Muscle of back (tissue), 11 donors: ENCODE data around the gene HAGHL. TPM values are rescaled to one million over a fixed set of nuclear protein-coding genes. Genes with fewer than 3 reads are reported as not detected.
"Not testable (repeated sequence)": the region's sequence is repeated elsewhere in the genome, so short reads cannot be mapped to it uniquely, and the experiment has no call there.

Source experiments
- DNase-seq, 3 donors: peaks; one replicate each; pipeline versions ENCODE4 v3.0.0 to v3.0.0-alpha.2; 2013
- polyA plus RNA-seq, 10 donors: library from polyadenylated mRNA; unstranded; fragments of 120-200 nt; gene quantifications; one replicate each; pipeline ENCODE4 v1.2.1, GENCODE V29; 2013; ENCODE audit not compliant: insufficient read length in 10 of 10

Gene HAGHL
- polyA plus RNA-seq, 10 donors, result 1.3 to 6.8 (median 2.0) TPM

DNA sequence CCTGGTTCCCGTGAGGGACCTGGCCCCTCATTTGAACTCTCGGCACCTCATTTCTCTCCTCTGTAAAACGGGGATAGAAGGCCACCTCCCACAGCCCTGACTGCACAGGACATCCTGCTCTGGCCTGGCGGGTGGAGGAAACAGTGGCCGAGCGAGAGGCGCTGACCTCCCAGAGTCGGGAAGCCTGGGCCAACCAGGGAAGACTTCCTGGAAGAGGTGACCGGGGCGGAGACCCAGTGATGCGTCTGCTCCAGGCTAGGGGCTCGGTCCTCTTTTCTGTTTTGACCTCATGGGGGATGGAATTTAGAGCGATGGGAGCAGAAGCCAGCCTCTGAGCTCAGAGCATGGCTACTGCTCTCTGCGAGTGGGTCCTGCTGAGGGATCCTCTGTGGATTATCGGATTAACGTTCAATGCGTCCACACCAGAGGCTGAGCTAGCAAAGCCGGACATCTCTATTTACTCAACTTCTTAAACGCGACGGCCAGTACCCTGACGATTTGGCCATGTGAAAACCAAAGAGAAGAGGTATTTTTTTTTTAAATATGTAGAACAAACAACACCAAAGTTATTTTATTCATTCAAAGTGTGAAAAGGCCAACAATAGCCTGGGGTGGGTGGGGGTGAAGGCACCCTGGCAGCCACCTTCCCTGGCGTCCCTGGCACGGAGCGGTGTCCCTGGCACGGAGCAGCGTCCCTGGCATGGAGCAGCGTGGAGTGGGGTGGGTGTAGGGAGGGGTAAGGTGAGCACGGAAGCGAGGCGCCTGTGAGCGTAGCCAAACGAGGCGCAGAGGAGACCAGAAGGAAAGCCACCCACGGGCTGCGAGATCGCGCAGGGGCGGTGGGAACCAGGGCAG lies 24.5 kb downstream of the HAGHL start:
- no peak for DNase-seq

DNA sequence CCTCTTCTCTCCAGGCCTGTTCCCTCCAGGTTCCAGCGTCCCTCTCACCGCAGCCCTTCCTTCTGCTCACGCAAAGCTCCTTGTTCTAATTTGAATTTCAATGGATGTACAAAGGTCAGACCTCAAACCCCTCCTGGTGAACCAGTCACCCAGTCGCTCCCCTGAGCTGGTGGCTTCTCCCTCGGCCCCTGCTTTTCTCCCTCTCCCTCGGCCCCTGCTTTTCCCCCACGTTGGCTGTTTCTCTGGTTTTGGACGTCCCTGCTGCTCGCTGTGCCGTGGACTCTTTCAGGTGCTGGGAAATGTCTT lies 25.1 kb downstream of the HAGHL start:
- no peak for DNase-seq

DNA sequence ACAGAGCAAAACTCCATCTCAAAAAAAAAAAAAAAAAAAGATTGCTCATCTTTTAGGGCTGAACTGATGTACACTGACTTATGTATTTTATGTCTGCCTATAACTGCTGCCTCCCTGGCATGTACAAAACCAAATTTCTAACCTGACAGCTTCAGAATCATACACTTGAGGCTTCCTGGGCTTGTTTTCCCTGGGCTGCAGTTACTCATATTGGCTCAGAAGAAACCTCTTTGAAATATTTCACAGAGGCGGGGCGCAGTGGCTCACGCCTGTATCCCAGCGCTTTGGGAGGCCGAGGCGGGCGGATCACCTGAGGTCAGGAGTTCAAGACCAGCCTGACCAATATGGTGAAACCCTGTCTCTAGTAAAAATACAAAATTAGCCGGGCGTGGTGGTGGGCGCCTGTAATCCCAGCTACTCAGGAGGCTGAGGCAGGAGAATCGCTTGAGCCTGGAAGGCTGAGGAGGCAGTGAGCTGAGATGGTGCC lies 27.3 kb downstream of the HAGHL start:
- not testable (repeated sequence) for DNase-seq

DNA sequence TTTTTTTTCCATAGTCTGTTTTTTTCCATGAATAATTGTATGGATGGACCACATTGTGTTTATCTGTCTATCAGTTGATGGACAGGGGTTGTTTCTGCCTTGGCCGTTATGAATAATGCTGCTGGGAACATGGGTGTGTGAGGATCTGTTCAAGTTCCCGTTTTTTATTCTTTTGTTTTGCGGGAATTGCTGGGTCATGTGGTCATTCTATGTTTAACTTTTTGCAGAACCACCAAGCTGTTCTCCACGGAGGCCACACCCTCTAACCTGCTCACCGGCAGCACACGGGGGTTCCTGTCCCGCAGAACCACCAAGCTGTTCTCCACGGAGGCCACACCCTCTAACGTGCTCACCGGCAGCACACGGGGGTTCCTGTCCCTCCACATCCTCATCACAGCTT lies 27.8 kb downstream of the HAGHL start:
- DNase-seq, result no peak

DNA sequence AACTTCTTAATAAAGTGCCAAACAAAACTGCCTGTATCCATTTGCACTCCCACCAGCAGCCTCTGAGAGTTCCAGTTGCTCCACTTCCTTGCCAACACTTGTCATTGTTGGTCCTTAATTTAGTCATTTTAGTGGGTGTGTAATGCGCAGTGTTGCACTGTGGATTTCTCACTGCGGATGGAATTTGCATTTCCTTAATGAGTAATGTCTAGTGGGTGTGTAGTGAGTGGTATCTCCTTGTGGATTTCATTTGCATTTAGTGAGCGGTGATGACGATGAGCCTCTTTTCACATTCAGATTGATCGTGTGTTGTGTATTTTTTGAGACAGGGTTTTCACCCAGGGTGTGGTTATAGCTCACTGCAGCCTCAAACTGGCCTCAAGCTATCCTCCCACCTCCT lies 29.5 kb downstream of the HAGHL start:
- DNase-seq, result no peak

DNA sequence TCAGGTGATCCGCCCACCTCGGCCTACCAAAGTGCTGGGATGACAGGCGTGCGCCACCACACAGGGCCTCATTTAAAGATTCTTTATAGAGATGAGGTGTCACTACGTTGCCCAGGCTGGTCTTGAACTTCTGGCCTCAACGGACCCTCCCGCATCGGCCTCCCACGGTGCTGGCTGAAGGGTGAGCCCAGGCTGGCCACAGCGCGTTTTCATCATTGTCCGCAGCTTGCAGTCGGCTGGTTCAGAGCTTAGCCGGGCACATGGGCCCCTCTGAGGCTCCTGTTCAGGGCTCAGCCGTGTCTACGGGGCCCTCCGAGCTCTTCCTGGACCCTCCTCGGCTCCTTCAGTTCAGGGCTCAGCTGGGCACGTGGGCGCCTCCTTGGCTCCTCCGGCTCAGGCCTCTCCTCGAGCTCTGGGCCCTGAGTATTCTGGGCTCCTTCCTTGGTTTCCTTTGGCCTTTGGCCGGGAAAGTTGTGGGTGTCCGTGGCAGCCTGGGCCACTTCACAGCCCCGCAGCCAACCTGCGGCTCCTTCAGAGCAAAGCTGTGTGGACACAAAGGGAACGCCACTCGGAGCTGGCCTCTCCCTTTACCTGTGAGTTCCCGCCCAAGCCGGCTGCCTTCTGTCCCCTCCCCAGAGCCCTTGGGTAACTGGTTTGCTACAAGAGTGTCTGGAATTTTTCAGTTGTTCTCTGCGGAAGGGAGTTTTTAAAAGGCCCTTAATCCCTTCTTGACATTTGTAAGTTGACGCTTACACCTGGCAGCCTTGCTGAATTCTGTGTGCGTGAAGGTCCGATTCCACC lies 32.4 kb downstream of the HAGHL start:
- no peak for DNase-seq

DNA sequence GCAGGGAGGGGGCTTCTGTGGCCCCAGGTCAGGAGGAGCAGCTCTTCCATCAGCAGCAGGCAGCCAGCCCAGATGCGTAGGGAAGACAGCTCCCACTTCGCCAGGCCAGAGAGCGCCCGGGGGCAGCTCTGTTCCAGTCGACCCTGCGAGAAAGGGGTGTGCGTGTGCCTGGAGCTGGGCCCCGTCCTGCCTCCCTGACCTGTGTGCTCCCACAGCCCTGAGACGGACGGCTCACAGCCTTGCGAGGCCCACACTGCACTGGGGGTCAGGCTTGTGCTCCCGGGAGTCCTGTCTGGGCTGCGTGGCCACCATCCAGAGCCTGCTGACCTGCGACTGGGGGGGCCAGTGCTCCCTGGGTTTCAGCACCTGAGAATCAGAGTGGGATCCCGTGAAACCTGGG lies 33.2 kb downstream of the HAGHL start:
- no peak for DNase-seq

DNA sequence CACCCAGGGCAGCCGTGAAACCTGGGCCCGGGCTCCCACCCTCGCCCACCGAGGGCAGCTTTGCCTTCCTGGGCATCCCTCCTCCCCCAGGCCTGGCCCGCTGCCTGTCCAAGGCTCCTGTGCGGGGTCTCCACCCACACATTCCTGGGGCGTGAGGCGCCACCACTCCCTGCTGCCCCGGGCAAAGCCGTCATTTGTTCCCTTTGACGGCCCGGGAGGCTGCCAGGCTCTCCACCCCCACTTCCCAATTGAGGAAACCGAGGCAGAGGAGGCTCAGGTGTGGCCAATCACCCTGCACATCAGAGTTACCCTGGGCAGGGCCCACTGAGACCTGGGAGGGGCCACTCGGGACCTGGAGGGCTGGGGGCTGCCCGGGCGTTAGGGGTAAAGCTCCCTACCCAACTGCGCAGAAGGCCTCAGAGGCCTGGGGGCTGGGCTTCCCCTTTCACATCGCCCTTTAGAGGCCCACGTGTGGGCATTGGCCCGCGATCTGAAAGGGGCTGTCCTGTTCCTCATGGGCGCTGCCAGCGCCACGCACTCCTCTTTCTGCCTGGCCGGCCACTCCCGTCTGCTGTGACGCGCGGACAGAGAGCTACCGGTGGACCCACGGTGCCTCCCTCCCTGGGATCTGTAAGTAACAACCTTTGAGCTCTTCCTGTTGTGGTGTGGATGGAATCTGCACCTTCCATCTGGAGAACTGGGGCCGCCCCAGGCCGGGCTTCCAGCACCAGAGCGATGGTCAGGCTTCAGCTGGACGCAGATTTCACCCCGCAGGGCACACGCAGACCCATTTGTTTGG lies 33.8 kb downstream of the HAGHL start, which contains the start of gene MSLN:
Gene MSLN (plus strand): TSS at position 190 of the 799 bp plus-strand sequence. CDS start 1,947 bp downstream, outside the sequence.
- DNase-seq, result no peak

DNA sequence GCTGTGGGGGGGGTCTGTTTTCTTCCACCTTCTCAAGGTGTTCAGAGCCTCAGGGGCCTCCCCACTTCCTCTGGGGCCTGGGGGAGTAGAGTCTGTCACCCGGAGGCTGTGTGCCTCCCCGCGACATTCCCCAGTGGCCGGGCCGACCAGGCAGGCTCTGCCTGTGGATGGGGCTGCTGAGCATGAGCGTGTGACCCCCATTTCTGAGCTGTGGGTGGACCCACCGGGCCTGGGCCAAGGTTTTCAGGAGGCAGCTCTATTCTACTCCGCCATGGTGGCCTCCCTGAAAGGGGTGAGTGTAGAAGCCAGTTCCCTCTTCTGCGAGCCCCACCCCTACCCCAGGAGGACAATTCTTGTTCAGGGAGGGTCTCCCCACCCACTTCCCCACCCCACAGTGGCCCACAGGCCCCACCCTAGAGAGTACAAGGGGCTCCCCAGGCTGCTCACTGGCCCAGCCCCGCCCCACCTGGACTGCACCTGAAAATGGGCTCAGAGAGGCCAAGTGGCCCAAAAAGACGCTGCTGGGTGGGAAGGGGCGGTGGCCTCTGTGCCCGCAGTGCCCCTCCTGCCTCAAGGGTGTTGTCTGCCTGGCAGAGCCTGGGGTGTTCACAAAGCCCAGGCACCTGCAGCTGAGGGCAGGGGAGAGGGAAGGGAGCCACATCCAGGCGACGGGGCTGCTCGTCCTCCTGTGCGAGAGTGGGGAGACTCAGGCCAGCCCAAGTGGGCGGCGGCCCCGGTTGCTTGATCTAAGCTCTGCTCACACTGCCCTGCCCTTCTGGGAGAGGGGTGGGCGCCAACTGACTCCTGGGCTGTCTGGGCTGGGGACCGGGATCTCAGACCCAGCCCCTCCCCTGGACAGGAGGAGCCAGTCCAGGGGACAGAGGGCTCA lies 35.0 kb downstream of the HAGHL start:
- no peak for DNase-seq

DNA sequence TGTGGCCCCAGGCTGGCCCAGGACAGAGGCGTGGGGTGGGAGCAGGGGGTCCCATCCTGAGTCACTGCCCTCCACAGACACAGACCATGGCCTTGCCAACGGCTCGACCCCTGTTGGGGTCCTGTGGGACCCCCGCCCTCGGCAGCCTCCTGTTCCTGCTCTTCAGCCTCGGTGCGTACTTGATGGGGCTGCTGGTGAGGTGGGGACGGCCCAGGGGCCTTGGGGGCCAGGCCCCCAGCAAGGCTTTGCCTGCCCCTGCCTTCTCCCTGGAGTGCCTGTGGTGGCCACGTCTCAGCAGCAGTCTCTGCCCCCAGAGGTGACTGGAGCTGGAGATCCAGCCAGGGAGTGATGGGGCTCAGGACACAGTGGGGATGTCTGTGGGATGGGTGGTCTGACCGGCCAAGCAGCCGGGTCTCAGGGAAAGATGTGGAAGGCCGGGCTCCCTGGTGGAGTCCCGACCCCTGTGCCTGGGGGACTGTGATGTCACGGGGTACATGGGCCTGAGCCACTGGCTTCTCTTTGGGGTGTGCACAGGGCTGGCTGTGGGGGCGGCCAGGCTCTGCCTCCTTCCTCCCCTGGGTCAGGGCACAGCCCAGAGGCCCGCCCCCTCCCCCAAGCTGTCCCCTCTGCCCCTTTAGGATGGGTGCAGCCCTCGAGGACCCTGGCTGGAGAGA lies 35.8 kb downstream of the HAGHL start:
- DNase-seq, result no peak

DNA sequence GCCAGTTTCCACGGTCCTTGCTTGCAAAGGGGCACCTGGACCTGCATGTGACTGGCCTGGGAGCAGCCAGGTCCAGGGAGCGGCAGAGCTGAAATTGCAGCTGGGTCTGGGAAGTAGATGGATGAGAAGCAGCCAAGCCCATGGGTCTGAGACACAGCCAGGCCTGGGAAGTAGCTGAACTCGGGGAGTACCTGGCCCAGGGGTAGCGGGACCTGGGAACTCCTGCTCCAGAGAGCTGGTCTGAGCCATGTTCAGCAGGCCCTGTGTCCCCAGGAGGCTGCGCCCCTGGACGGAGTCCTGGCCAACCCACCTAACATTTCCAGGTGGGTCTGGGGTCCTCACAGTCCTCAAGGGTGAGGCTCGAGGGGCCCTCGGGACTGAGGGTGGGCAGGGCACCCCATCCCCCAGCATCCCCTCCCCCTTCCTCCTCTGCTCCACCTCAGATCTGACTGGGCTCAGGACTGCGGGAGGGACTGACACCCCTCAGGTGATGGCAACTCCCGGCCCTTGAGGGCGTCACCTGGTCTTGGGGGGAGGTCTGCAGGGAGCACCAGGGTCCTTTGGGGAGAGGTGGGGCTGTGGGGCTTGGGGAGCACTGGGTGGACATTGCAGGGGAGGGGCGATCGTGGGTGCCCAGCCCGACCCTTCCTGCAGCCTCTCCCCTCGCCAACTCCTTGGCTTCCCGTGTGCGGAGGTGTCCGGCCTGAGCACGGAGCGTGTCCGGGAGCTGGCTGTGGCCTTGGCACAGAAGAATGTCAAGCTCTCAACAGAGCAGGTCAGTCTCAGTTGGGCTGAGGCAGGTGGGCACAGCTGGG lies 36.7 kb downstream of the HAGHL start:
- DNase-seq, result no peak

DNA sequence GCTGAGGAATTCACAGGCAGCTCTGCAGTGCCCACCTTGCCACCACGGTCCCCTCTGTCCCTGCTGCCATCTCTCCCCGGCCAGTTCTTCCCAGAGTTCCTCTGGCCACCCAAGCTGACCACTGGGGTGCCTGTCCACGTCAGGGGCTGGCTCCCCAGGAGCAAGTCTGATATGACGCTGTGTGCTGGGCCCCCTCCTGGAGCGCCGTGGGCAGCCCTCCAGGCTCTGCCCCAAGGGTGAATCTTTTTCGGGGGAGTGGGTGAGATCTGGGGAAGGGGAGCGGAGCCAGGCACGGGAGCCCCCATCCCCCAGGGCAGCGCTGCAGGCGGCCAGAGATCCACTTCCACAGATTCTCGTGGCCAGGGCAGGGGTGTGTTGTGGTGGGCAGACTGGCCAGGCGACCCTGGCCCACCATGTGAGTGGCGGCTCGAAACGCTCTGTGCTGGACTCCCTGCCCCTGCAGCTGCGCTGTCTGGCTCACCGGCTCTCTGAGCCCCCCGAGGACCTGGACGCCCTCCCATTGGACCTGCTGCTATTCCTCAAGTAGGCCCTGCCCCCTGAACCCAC lies 37.4 kb downstream of the HAGHL start:
- no peak for DNase-seq

DNA sequence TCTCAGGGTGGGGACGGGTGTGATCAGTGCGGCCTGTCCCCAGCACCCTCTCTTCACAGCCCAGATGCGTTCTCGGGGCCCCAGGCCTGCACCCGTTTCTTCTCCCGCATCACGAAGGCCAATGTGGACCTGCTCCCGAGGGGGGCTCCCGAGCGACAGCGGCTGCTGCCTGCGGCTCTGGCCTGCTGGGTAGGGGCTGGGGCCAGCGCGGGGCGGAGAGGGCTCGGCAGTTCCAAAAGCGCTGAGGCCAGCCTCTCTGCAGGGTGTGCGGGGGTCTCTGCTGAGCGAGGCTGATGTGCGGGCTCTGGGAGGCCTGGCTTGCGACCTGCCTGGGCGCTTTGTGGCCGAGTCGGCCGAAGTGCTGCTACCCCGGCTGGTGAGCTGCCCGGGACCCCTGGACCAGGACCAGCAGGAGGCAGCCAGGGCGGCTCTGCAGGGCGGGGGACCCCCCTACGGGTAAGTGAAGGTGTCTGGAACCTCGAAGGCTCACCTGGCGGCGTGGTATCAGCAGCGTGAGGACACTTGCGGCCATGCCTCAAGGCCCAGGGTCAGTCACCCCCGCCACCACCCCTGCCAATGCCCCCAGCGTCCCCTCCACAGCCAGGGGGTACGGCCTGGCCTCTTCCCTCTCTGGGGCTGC lies 38.1 kb downstream of the HAGHL start:
- DNase-seq, result no peak

DNA sequence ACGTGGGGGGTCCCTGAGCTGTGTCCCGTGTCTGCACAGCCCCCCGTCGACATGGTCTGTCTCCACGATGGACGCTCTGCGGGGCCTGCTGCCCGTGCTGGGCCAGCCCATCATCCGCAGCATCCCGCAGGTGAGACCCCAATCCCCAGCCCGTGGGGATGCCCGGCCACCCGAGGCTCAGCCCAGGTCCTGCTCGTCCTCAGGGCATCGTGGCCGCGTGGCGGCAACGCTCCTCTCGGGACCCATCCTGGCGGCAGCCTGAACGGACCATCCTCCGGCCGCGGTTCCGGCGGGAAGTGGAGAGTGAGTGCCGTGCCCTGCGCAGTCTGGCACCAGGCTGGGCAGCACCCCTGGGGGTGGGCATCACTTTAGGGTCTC lies 38.6 kb downstream of the HAGHL start:
- no peak for DNase-seq

DNA sequence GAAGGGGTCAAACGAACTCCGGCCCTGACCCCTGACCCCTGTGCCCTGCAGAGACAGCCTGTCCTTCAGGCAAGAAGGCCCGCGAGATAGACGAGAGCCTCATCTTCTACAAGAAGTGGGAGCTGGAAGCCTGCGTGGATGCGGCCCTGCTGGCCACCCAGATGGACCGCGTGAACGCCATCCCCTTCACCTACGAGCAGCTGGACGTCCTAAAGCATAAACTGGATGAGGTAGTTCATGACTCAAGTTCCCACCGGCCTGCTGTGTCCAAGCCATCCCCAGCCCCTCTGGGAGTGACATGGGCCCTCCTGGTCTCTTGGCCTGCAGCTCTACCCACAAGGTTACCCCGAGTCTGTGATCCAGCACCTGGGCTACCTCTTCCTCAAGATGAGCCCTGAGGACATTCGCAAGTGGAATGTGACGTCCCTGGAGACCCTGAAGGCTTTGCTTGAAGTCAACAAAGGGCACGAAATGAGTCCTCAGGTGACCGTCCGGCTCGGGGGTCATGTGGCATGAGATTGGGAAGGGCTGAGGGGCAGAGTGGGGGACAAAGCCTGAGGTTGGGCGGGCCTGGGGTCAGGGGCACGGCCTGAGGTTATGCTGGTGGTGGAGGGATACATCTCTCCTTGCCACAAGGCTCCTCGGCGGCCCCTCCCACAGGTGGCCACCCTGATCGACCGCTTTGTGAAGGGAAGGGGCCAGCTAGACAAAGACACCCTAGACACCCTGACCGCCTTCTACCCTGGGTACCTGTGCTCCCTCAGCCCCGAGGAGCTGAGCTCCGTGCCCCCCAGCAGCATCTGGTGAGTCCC lies 39.3 kb downstream of the HAGHL start:
- DNase-seq, result no peak

DNA sequence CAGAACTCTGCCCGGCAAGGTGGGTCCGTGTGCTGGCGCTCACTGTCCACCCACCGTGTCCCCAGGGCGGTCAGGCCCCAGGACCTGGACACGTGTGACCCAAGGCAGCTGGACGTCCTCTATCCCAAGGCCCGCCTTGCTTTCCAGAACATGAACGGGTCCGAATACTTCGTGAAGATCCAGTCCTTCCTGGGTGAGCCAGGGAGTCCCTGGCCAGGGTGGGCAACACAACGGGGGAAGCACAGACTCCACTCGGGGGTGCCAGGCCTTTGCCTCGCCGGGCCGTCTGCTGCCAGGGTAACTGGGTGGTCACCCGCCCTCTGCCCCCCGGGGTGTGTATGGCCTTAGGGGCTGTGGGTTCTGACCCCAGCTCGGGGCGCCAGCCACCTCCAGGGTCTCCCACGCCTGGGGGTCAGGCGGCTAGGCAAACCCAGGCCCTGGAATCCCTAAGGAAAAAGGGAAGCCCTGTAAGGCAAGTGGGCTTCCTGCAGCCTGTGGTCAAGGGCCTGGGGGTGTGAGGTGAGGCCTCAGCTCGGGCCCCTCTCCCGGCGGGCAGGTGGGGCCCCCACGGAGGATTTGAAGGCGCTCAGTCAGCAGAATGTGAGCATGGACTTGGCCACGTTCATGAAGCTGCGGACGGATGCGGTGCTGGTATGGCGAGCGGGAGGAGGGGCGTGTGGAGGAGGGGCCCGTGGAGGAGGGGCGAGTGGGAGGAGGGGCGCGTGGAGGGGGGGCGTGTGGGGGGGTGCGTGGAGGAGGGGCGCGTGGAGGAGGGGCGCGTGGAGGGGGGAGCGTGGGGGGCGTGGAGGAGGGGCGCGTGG lies 40.1 kb downstream of the HAGHL start:
- DNase-seq, result no peak

DNA sequence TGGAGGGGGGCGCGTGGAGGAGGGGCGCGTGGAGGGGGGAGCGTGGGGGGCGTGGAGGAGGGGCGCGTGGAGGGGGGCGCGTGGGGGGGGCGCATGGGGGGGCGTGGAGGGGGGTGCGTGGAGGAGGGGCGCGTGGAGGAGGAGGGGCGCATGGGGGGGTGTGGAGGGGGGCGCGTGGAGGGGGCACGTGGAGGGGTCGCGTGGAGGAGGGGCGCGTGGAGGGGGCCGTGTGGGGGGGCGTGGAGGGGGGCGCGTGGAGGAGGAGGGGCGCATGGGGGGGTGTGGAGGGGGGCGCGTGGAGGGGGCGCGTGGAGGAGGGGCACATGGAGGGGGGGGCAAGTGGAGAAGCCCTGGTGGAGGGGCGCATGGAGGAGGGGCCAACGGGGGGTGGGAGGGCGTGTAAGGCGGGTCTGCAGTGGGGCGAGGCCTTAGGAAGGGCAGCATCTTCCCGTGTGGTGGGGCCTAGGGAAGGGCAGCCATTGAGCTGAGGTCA lies 40.9 kb downstream of the HAGHL start:
- no peak for DNase-seq
